HK-2 (cell line): ENCODE results near the gene UBA52.
"Not testable (repeated sequence)": the region's sequence is repeated elsewhere in the genome, so short reads cannot be mapped to it uniquely, and the experiment has no call there.

Source experiments
- DNase-seq: peaks from one replicate; pipeline ENCODE4 v3.0.0-alpha.2; 2018; ENCODE audit not compliant: unreplicated experiment

UBA52 gene

GRCh38 chr19:18557411-18558201, 14.1 kb upstream of the UBA52 start, which contains the start of gene KXD1:
Gene KXD1 (plus strand): TSS chr19:18557870. CDS start chr19:18562057, 4,187 bp downstream.
- peak; percentile 97 for DNase-seq

- no peak for DNase-seq
Measured at GRCh38 chr19:18558202-18558555, 13.5 kb upstream of the UBA52 start.

GRCh38 chr19:18558604-18559003, 13.1 kb upstream of the UBA52 start:
- no peak for DNase-seq

GRCh38 chr19:18559685-18560084, 12.0 kb upstream of the UBA52 start:
- DNase-seq: no peak

- no peak for DNase-seq
Measured at GRCh38 chr19:18562086-18562485, 9.6 kb upstream of the UBA52 start.

- no peak for DNase-seq
Measured at GRCh38 chr19:18566953-18567352, 4.7 kb upstream of the UBA52 start.

- no peak for DNase-seq
Measured at GRCh38 chr19:18568367-18568766, 3.3 kb upstream of the UBA52 start.

GRCh38 chr19:18574691-18575291, 3.1 kb downstream of the UBA52 start:
- DNase-seq: no peak

GRCh38 chr19:18576383-18576782, 4.7 kb downstream of the UBA52 start:
- DNase-seq: no peak

- DNase-seq: no peak
Measured at GRCh38 chr19:18577365-18577914, 5.8 kb downstream of the UBA52 start.

GRCh38 chr19:18580311-18580710, 8.7 kb downstream of the UBA52 start:
- DNase-seq: no peak

- no peak for DNase-seq
Measured at GRCh38 chr19:18586306-18586705, 14.6 kb downstream of the UBA52 start.

GRCh38 chr19:18587561-18587960, 15.9 kb downstream of the UBA52 start:
- no peak for DNase-seq

- DNase-seq: no peak
Measured at GRCh38 chr19:18587962-18588610, 16.4 kb downstream of the UBA52 start.

- DNase-seq: peak; percentile 92
Measured at GRCh38 chr19:18588611-18589379, 17.1 kb downstream of the UBA52 start, which contains the start of gene REX1BD. Gene REX1BD (plus strand): TSS chr19:18588798. CDS start chr19:18588802, 4 bp downstream.

- DNase-seq: peak; percentile 74
Measured at GRCh38 chr19:18589380-18590272, 18.0 kb downstream of the UBA52 start.

- no peak for DNase-seq
Measured at GRCh38 chr19:18590273-18591272, 18.9 kb downstream of the UBA52 start.

GRCh38 chr19:18591735-18592385, 20.2 kb downstream of the UBA52 start:
- DNase-seq: no peak

GRCh38 chr19:18592732-18593131, 21.1 kb downstream of the UBA52 start:
- not testable (repeated sequence) for DNase-seq
